CD14-positive monocyte (primary cell): ENCODE results near the gene KRT32. TPM values are rescaled to one million over a fixed set of nuclear protein-coding genes. Genes with fewer than 3 reads are reported as not detected.

Experiments used
- DNase-seq, 3 donors: peaks; one replicate each; pipeline ENCODE4 v3.0.0-alpha.2; 2011 to 2022
- H2AFZ ChIP-seq: 2 replicates; pipeline ENCODE4 v1.6.0; 2012; ENCODE audit warnings: mild to moderate bottlenecking, low read depth, low read length, inconsistent platforms; ENCODE audit not compliant: insufficient read depth, poor library complexity, severe bottlenecking
- H3K27ac ChIP-seq, 2 donors: 1 replicate in 1 of 2; 2 replicates in 1 of 2; pipeline ENCODE4 v1.5.1; 2012 to 2013; ENCODE audit warnings: low read length in 2 of 2, control low read depth in 1 of 2, inconsistent platforms in 1 of 2, low read depth in 1 of 2, mild to moderate bottlenecking in 1 of 2
- H3K27me3 ChIP-seq, 2 donors: one replicate each; pipeline versions ENCODE4 v1.6.0 to v1.6.1; 2011 to 2013; ENCODE audit warnings: low read length in 2 of 2; ENCODE audit not compliant: control insufficient read depth in 2 of 2, insufficient read depth in 2 of 2
- H3K36me3 ChIP-seq, 2 donors: replicated peaks in 1 of 2; 1 replicate in 1 of 2; 2 replicates in 1 of 2; pipeline versions ENCODE4 v1.5.1 to v1.6.1; 2012 to 2013; ENCODE audit warnings: low read length in 2 of 2, control low read depth in 1 of 2, inconsistent platforms in 1 of 2, mild to moderate bottlenecking in 1 of 2; ENCODE audit not compliant: insufficient read depth in 2 of 2, control insufficient read depth in 1 of 2
- H3K4me1 ChIP-seq, 2 donors: 1 replicate in 1 of 2; 2 replicates in 1 of 2; pipeline versions ENCODE4 v1.5.1 to v1.6.1; 2012 to 2013; ENCODE audit warnings: low read length in 2 of 2, control low read depth in 1 of 2, inconsistent platforms in 1 of 2, mild to moderate bottlenecking in 1 of 2, moderate library complexity in 1 of 2; ENCODE audit not compliant: insufficient read depth in 2 of 2, control insufficient read depth in 1 of 2
- H3K4me2 ChIP-seq: replicated peaks from 2 replicates; pipeline ENCODE3; 2012; ENCODE audit warnings: low read length, moderate library complexity, mild to moderate bottlenecking; ENCODE audit not compliant: poor library complexity, severe bottlenecking; ENCODE audit errors: extremely low read depth
- H3K4me3 ChIP-seq, 3 experiments: fragments of 200-600 bp in 1 of 3; sonication (generic) in 1 of 3; replicated peaks in 1 of 3; 1 replicate in 2 of 3; 2 replicates in 1 of 3; pipeline ENCODE4 v1.5.1; 2011 to 2013; ENCODE audit warnings: low read length in 3 of 3, mild to moderate bottlenecking in 3 of 3, control low read depth in 2 of 3, low read depth in 2 of 3, inconsistent platforms in 1 of 3, moderate library complexity in 1 of 3
- H3K79me2 ChIP-seq: 2 replicates; pipeline ENCODE4 v1.6.0; 2012; ENCODE audit warnings: mild to moderate bottlenecking, control low read depth, inconsistent platforms, low read length, moderate library complexity; ENCODE audit not compliant: insufficient read depth
- H3K9ac ChIP-seq: 2 replicates; pipeline ENCODE4 v1.6.0; 2017; ENCODE audit warnings: low read length, mild to moderate bottlenecking; ENCODE audit not compliant: insufficient read depth, poor library complexity, severe bottlenecking
- H3K9me3 ChIP-seq, 2 donors: replicated peaks in 1 of 2; 1 replicate in 1 of 2; 2 replicates in 1 of 2; pipeline versions ENCODE4 v1.5.1 to v1.6.1; 2012 to 2013; ENCODE audit warnings: low read length in 2 of 2, control low read depth in 1 of 2; ENCODE audit not compliant: control insufficient read depth in 1 of 2, insufficient read depth in 1 of 2
- H4K20me1 ChIP-seq: 2 replicates; pipeline ENCODE4 v1.6.0; 2012; ENCODE audit warnings: mild to moderate bottlenecking, low read length, control low read depth, moderate library complexity; ENCODE audit not compliant: insufficient read depth
- H3K27ac Mint-ChIP-seq, 7 donors: one replicate each; pipeline ENCODE4 v1.8.0; 2020; ENCODE audit warnings: mild to moderate bottlenecking in 7 of 7, mixed read lengths in 7 of 7, moderate library complexity in 6 of 7, inconsistent platforms in 2 of 7
- H3K27me3 Mint-ChIP-seq, 3 donors: one replicate each; pipeline ENCODE4 v1.8.0; 2021 to 2022; ENCODE audit warnings: low read depth in 3 of 3, mild to moderate bottlenecking in 3 of 3, mixed read lengths in 3 of 3, moderate library complexity in 3 of 3, inconsistent platforms in 1 of 3
- H3K36me3 Mint-ChIP-seq, 2 donors: one replicate each; pipeline ENCODE4 v1.8.0; 2020; ENCODE audit warnings: mixed read lengths in 2 of 2, inconsistent platforms in 1 of 2, mild to moderate bottlenecking in 1 of 2
- H3K4me1 Mint-ChIP-seq: one replicate; pipeline ENCODE4 v1.8.0; 2020; ENCODE audit warnings: mild to moderate bottlenecking, mixed read lengths
- H3K4me3 Mint-ChIP-seq, 2 donors: one replicate each; pipeline ENCODE4 v1.8.0; 2020; ENCODE audit warnings: mild to moderate bottlenecking in 2 of 2, mixed read lengths in 2 of 2, moderate library complexity in 1 of 2
- H3K9me3 Mint-ChIP-seq, 7 donors: one replicate each; pipeline ENCODE4 v1.8.0; 2020 to 2022; ENCODE audit warnings: mixed read lengths in 7 of 7, mild to moderate bottlenecking in 6 of 7, moderate library complexity in 6 of 7, inconsistent platforms in 2 of 7
- WGBS: methylation state at CpG from one replicate; pipeline ENCODE4 v1.1.5; 2013; ENCODE audit warnings: missing lambda C conversion rate; ENCODE audit not compliant: insufficient coverage; 5-methylcytosine and 5-hydroxymethylcytosine counted together
- intact Hi-C, 2 donors: fragments of 100-400 bp; cut with micrococcal nuclease; formaldehyde crosslinking; loops; one replicate each; pipeline versions ENCODE4 v1.15.0 to v1.15.1; 2023
- polyA plus RNA-seq, 3 donors: library from polyadenylated mRNA; depleted of rRNA in 1 of 3; unstranded in 2 of 3; stranded (reverse) in 1 of 3; fragments of 300-500 nt in 2 of 3; fragments of >200 nt in 1 of 3; fragmentation: Illumina TruSeq in 2 of 3; gene quantifications; 1 replicate in 2 of 3; 2 replicates in 1 of 3; pipeline ENCODE4 v1.2.3, GENCODE V29; 2012 to 2021
- TF ChIP-seq, protein P1 (sequence below): fragments of 200-600 bp; IDR thresholded peaks from one replicate; pipeline ENCODE4 v1.8.0; 2022; ENCODE audit warnings: antibody characterized with exemption, mild to moderate bottlenecking

KRT32 gene
- polyA plus RNA-seq, 3 donors: not detected

GRCh38 chr17:41503202-41503601 is 36.0 kb upstream of the KRT32 start:
- no peak overlapping the region for H3K9ac ChIP-seq
- intact Hi-C loops: loop anchor here in 1 of 2 donors (10.0 kb wide), 1 partner anchor 588 kb away; no protein-coding TSS in a partner anchor
- no peak for DNase-seq
- no peaks in the 10 kb centered on the region for H3K9me3 ChIP-seq
- H2AFZ ChIP-seq: no peak overlapping the region
- H3K36me3 Mint-ChIP-seq: no peaks in the 10 kb centered on the region
- no peak overlapping the region for H3K4me3 Mint-ChIP-seq
- H3K4me2 ChIP-seq: no peak overlapping the region
- TF ChIP-seq, protein P1, sequence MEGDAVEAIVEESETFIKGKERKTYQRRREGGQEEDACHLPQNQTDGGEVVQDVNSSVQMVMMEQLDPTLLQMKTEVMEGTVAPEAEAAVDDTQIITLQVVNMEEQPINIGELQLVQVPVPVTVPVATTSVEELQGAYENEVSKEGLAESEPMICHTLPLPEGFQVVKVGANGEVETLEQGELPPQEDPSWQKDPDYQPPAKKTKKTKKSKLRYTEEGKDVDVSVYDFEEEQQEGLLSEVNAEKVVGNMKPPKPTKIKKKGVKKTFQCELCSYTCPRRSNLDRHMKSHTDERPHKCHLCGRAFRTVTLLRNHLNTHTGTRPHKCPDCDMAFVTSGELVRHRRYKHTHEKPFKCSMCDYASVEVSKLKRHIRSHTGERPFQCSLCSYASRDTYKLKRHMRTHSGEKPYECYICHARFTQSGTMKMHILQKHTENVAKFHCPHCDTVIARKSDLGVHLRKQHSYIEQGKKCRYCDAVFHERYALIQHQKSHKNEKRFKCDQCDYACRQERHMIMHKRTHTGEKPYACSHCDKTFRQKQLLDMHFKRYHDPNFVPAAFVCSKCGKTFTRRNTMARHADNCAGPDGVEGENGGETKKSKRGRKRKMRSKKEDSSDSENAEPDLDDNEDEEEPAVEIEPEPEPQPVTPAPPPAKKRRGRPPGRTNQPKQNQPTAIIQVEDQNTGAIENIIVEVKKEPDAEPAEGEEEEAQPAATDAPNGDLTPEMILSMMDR: no peak
- no peaks in the 10 kb centered on the region for H4K20me1 ChIP-seq
- 94% methylated on average over 2 of the region's 9 CpGs for WGBS
- H3K79me2 ChIP-seq: no peaks in the 10 kb centered on the region
- no peak overlapping the region for H3K4me3 ChIP-seq
- H3K27ac Mint-ChIP-seq: no peak overlapping the region
- H3K27me3 ChIP-seq: no peaks in the 10 kb centered on the region
- no peaks in the 10 kb centered on the region for H3K36me3 ChIP-seq
- peaks cover 3 to 14% (median 10%) of the 10 kb centered on the region in 3 donors for H3K27me3 Mint-ChIP-seq
- peaks cover 35% of the 10 kb centered on the region for H3K4me1 Mint-ChIP-seq
- peaks cover 0 to 2% (median 0%) of the 10 kb centered on the region in 7 donors for H3K9me3 Mint-ChIP-seq
- H3K4me1 ChIP-seq: peaks cover 32 to 38% of the 10 kb centered on the region in 2 donors
- no peak overlapping the region for H3K27ac ChIP-seq

DNA sequence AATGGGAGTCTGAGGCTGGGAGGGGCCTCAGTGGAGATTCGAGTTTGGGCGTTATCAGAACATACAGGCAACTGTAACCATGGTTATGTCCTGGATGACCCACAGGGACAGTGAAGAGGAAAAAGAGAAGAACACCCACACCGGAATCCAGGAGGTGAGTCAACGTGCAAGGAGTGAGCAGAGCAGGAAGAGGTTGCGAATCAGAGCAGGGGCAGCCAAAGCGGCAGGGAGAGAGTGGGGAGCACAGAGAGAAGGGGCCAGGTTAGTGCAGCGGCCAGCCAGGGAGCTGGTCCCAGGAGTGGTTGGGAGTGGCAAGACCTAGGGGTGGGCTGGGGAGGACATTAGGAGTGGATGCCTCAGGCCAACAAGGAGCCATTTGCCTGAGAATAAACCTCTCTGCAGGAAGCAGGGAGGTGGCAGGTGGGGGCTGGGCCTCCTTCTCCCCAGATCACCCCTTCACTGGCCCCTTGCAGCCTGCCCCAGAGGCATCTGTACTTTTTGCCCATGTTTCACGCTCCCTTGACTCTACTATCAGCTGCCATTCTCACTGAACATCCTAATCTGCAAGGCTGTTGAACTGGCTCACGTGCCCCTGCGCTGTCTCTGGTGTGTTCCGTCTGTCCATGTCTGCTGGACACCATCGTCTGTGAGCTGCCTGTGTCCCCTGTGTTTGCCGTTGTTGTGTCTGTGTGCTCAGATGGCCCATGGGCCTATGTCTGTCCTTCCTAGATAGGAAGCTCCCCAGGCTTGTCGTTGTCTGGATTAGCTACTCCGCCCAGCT is 33.1 kb upstream of the KRT32 start:
- Histone ChIP-seq H3K9me3 (no peaks in the 10 kb centered on the region), H3K27ac (peak overlapping the region in 1 of 2 donors; percentile 59)

More for the DNA sequence above, 33.1 kb upstream of the KRT32 start:
- no peaks in the 10 kb centered on the region for H3K36me3 ChIP-seq
- peak; percentile 71 to 72 (median 71) for DNase-seq
- no peak overlapping the region for H3K4me3 ChIP-seq
- peaks cover 46% of the 10 kb centered on the region for H3K4me1 Mint-ChIP-seq
- peak overlapping the region; percentile 36 for H3K4me2 ChIP-seq
- H2AFZ ChIP-seq: peak overlapping the region; percentile 6
- no peaks in the 10 kb centered on the region for H4K20me1 ChIP-seq
- peaks cover 44 to 48% of the 10 kb centered on the region in 2 donors for H3K4me1 ChIP-seq
- TF ChIP-seq, protein P1: no peak
- H3K4me3 Mint-ChIP-seq: peak overlapping the region in 1 of 2 donors; percentile 67
- H3K9ac ChIP-seq: no peak overlapping the region
- no peaks in the 10 kb centered on the region for H3K27me3 ChIP-seq
- no peaks in the 10 kb centered on the region for H3K79me2 ChIP-seq
- WGBS: 66% methylated on average over 14 of the region's 15 CpGs
- H3K36me3 Mint-ChIP-seq: no peaks in the 10 kb centered on the region
- peaks cover 0 to 7% (median 0%) of the 10 kb centered on the region in 7 donors for H3K9me3 Mint-ChIP-seq
- intact Hi-C loops: loop anchor here in 1 of 2 donors (10.0 kb wide), 1 partner anchor 586 kb away; no protein-coding TSS in a partner anchor
- peaks cover 3 to 11% (median 7%) of the 10 kb centered on the region in 3 donors for H3K27me3 Mint-ChIP-seq
- peak overlapping the region; percentile 48 to 92 (median 72) for H3K27ac Mint-ChIP-seq
